ENCODE data around the gene SEMA3A. TPM values are rescaled to one million over a fixed set of nuclear protein-coding genes. Genes with fewer than 3 reads are reported as not detected.

The SEMA3A gene
- total RNA-seq, 1 experiment from 2014 or later: 14.2 TPM

DNA sequence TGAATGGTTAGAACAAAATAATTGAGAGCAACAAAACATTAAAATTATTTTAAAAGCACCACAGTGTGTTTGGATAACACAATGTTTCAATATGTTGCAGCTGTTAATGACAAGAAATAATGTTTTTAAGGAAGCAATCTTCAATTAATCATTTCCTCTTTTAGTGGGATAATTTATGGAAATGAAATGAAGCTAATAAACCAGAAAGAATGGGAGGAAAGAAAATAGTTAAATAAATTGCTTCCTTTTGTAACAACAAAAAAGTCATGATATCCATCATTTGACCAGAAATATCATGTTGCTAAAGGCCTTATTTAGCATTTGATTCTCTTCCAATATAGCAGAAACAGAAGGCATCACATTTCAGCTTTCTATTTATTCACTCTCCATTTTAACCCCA is 224.5 kb downstream of the SEMA3A start (continued):
- no peak for TF ChIP-seq ZFX (IDR thresholded peaks at IDR 0.05)
- TF ChIP-seq EZH2 (IDR thresholded peaks at IDR 0.05): no peak
- no peak for TF ChIP-seq POLR2AphosphoS5 (IDR thresholded peaks at IDR 0.05; ENCODE audit: low read depth, low read length)
- no peak for TF ChIP-seq ELF1 (IDR thresholded peaks at IDR 0.05; ENCODE audit: borderline replicate concordance, low read depth)
- TF ChIP-seq, protein P1, sequence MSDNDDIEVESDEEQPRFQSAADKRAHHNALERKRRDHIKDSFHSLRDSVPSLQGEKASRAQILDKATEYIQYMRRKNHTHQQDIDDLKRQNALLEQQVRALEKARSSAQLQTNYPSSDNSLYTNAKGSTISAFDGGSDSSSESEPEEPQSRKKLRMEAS (IDR thresholded peaks at IDR 0.05): no peak
- no peak for TF ChIP-seq EGR1 (IDR thresholded peaks at IDR 0.05; ENCODE audit: low read depth)

DNA sequence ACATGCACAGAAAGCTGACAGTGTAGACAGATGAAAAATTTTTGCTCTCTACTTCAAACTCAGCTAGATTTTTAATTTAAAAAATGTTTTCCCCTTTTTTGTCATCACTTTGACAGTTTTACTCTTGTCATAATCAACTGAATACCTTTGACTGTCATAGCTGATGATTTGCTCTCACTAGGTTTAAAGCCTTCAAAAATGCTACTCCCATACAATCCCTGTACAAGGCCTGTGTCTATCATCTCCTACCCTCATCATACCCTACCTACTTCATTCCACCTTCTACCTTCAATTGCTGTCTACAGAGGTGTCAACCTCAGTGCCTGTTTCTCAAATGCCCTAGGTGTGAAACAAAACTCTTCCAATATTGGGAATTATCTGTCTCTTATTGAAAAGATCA is 230.3 kb downstream of the SEMA3A start:
- H3K4me1 ChIP-seq (ENCODE audit: control insufficient read depth in 1 of 2, insufficient read depth in 2 of 2, low read length in 2 of 2): no peaks in the 10 kb centered on the region
- no peaks in the 10 kb centered on the region for H3K79me2 ChIP-seq (ENCODE audit: insufficient read depth, low read length)
- BruUV-seq (replicated peaks): no TSS peak
- no peak overlapping the region for H3K9ac ChIP-seq (ENCODE audit: low read length)
- H3K9me2 ChIP-seq (ENCODE audit: insufficient read depth): no peaks in the 10 kb centered on the region
- no peak overlapping the region for H2AFZ ChIP-seq (ENCODE audit: low read depth, low read length, poor library complexity, severe bottlenecking)
- RAD21 ChIA-PET (ENCODE audit: low non-redundant PET in 1 of 2, low total read pairs in 2 of 2, uncharacterized antibody in 2 of 2, unreplicated experiment in 2 of 2): no interaction called here
- no peak overlapping the region for H3K4me3 ChIP-seq (replicated peaks in 1 of 2; ENCODE audit: low read depth in 1 of 2, low read length in 2 of 2)
- no peak for DNase-seq (ENCODE audit: low read depth, low spot score)
- no peak for ATAC-seq
- POLR2A ChIA-PET: no interaction called here
- no peak overlapping the region for H3K27ac ChIP-seq (ENCODE audit: low read depth, low read length)
- CTCF ChIA-PET: interaction anchor here (1.5 kb wide), 1 partner anchor 28 kb away, joined by 4 read pairs; no protein-coding TSS in a partner anchor
- intact Hi-C loops (cut with micrococcal nuclease): no loop called here
- no peaks in the 10 kb centered on the region for H3K36me3 ChIP-seq (ENCODE audit: control insufficient read depth in 1 of 2, insufficient read depth in 2 of 2, low read length in 2 of 2)
- no peak overlapping the region for H3K4me2 ChIP-seq (ENCODE audit: low read length)
- no peaks in the 10 kb centered on the region for H4K20me1 ChIP-seq (ENCODE audit: insufficient read depth)
- no peak for TF ChIP-seq ZNF274 (IDR thresholded peaks at IDR 0.05; ENCODE audit: low read depth, low read length)
- TF ChIP-seq ZFX (IDR thresholded peaks at IDR 0.05): no peak
- TF ChIP-seq TCF7L2 (IDR thresholded peaks at IDR 0.05; ENCODE audit: borderline replicate concordance, extremely low read depth, insufficient read depth, insufficient read length): no peak
- TF ChIP-seq, protein P2, sequence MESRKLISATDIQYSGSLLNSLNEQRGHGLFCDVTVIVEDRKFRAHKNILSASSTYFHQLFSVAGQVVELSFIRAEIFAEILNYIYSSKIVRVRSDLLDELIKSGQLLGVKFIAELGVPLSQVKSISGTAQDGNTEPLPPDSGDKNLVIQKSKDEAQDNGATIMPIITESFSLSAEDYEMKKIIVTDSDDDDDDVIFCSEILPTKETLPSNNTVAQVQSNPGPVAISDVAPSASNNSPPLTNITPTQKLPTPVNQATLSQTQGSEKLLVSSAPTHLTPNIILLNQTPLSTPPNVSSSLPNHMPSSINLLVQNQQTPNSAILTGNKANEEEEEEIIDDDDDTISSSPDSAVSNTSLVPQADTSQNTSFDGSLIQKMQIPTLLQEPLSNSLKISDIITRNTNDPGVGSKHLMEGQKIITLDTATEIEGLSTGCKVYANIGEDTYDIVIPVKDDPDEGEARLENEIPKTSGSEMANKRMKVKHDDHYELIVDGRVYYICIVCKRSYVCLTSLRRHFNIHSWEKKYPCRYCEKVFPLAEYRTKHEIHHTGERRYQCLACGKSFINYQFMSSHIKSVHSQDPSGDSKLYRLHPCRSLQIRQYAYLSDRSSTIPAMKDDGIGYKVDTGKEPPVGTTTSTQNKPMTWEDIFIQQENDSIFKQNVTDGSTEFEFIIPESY (IDR thresholded peaks at IDR 0.05; ENCODE audit: extremely low read depth, insufficient replicate concordance, low read length): no peak
- TF ChIP-seq YY1 (IDR thresholded peaks at IDR 0.05; ENCODE audit: extremely low read depth, insufficient replicate concordance, low read depth, low read length): no peak
- no peak for TF ChIP-seq FOSL1 (IDR thresholded peaks at IDR 0.05; ENCODE audit: low read depth)
- TF ChIP-seq SRF (IDR thresholded peaks at IDR 0.05; ENCODE audit: low read depth): no peak
- no peak for TF ChIP-seq POLR2A (IDR thresholded peaks at IDR 0.05; ENCODE audit: borderline replicate concordance, extremely low read depth, insufficient read depth, insufficient read length)
- TF ChIP-seq, protein P3, sequence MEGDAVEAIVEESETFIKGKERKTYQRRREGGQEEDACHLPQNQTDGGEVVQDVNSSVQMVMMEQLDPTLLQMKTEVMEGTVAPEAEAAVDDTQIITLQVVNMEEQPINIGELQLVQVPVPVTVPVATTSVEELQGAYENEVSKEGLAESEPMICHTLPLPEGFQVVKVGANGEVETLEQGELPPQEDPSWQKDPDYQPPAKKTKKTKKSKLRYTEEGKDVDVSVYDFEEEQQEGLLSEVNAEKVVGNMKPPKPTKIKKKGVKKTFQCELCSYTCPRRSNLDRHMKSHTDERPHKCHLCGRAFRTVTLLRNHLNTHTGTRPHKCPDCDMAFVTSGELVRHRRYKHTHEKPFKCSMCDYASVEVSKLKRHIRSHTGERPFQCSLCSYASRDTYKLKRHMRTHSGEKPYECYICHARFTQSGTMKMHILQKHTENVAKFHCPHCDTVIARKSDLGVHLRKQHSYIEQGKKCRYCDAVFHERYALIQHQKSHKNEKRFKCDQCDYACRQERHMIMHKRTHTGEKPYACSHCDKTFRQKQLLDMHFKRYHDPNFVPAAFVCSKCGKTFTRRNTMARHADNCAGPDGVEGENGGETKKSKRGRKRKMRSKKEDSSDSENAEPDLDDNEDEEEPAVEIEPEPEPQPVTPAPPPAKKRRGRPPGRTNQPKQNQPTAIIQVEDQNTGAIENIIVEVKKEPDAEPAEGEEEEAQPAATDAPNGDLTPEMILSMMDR (IDR thresholded peaks at IDR 0.05 in 2 of 3, conservative IDR thresholded peaks at IDR 0.05 in 1 of 3; ENCODE audit: borderline replicate concordance in 1 of 3, insufficient read depth in 1 of 3, low read depth in 2 of 3, low read length in 2 of 3): no peak
- no peak for TF ChIP-seq SIN3A (IDR thresholded peaks at IDR 0.05; ENCODE audit: low read depth)
- no peak for TF ChIP-seq ELF1 (IDR thresholded peaks at IDR 0.05; ENCODE audit: borderline replicate concordance, low read depth)
- no peak for TF ChIP-seq POLR2AphosphoS5 (IDR thresholded peaks at IDR 0.05; ENCODE audit: low read depth, low read length)
- TF ChIP-seq, protein P1 (IDR thresholded peaks at IDR 0.05): no peak
- no peak for TF ChIP-seq RAD21 (IDR thresholded peaks at IDR 0.05; ENCODE audit: low read depth)
- TF ChIP-seq, protein P4, sequence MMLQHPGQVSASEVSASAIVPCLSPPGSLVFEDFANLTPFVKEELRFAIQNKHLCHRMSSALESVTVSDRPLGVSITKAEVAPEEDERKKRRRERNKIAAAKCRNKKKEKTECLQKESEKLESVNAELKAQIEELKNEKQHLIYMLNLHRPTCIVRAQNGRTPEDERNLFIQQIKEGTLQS (IDR thresholded peaks at IDR 0.05): no peak
- no peaks in the 10 kb centered on the region for H3K27me3 ChIP-seq (ENCODE audit: insufficient read depth, low read length)
- no peaks in the 10 kb centered on the region for H3K9me3 ChIP-seq (ENCODE audit: control insufficient read depth in 1 of 2, insufficient read depth in 1 of 2, low read depth in 1 of 2, low read length in 2 of 2)
